GM18505 (cell line): ENCODE results near the gene TBC1D22A.

ENCODE experiments used
- ATAC-seq: cut with Tn5 transposase; IDR thresholded peaks from one replicate; pipeline ENCODE4 v1.9.1; 2021; ENCODE audit not compliant: unreplicated experiment
- POLR2A ChIP-seq: IDR thresholded peaks from 4 replicates; pipeline ENCODE4 v1.6.1; 2011; ENCODE audit warnings: borderline replicate concordance; ENCODE audit not compliant: insufficient read depth, insufficient read length; ENCODE audit errors: extremely low read depth

The TBC1D22A gene

DNA sequence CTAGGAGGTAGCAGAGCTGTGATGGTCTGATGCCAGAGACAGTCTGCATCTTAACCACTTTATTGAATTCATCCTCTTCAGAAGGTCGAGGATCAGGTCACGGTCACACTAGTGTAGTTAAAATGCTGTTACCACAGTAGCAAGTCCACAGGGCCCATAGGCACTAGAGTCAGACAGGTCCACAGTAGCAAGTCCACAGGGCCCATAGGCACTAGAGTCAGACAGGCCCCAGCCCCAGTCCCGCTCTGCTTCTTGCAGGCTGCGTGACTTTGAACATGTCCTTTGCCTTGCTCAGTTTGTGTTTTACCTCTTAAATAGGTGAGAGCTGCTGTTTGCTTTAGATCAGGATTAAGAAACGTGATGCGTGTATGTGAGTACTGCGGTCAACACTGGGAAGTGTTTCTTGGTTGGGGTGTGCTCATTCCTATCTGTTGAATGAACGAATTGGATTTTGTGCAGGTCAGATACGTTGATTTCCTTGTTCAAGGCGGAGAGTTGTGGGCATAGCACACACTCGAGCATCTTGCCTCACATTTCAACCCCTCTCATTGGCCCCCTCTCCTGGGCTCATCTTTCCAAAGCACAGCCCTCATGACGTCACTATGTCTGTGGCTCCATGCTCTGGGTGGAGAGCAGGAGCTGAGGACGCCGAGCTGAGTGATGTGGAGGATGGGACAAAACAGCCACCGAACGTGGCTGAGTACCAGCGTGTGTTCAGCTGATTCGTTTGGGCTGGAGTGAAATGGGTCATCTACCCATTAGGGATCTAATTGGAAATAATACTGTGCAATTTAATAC lies 191.7 kb downstream of the TBC1D22A start:
- no peak for TF ChIP-seq POLR2A
- no peak for ATAC-seq

DNA sequence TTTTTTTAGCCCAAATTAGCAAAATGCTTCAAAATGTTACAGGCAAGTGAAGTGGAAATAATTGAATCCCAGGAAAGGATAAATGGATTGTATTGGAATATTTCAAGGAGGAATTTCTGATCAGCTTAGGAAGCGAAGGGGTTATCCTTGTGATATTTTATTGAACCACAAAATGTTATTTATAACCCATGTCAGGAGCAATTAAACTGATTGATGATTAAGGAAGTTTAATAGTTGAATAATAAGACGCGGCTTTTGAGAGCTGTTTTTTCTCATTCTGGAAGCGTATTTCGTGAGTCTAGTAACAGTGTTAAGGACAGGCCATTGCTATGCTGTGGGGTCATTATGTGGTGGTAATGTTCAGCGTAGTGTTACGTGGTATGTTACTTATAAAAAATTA lies 192.3 kb downstream of the TBC1D22A start:
- ATAC-seq: no peak
- TF ChIP-seq POLR2A: no peak

DNA sequence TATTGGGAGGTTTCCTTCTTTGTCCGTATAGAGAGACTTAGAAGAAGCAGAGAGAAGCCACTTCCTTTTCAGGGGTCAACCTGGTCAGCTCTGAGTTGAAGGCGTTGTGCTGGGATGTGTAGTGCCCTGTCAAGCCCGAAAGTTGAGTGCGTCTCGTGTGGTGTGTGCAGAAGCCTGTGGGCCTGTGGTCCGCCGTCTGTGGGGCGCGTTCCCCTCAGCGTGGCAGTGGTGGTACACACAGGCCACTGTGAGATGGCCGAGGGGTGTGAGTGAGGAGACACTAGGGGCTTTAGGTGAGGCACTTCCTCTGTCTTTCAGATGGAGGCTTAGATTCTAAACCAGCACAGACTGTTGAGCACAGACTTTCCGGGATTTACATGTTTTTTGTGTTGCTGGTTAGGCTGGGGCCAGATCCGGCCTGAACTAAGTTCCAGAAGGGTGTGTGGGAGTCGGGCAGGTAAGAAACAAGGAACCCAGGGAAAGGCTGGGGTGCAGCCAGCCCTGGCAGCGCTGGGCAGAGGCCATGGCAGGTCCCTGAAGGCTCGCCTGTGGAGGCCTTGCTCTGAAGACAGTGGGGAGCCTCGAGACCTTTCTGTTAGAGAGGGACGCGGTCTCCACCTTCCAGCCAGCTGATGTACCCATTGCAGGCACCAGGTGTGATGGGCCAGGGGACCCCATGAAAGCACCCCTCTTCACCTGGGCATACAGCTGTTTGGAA lies 194.2 kb downstream of the TBC1D22A start:
- no peak for TF ChIP-seq POLR2A
- ATAC-seq: no peak

DNA sequence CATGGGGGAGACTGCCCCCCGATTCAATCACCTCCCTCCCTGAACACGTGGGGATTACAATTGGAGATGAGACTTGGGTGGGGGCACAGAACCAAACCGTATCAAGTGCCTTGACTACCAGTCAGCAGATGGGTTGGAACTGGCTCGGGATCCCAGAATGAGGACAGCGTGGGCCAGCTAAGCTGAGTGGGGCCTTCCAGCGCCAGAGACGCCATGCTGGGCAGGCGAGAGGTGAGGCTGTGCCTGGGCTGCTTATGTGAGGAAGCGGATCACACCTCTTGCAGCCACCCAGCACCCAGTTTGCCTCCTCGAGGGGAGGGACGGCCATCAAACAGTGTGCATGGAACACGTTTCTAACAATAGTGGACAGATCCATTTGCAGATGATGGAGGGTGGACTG lies 195.1 kb downstream of the TBC1D22A start:
- no peak for TF ChIP-seq POLR2A
- ATAC-seq: no peak

DNA sequence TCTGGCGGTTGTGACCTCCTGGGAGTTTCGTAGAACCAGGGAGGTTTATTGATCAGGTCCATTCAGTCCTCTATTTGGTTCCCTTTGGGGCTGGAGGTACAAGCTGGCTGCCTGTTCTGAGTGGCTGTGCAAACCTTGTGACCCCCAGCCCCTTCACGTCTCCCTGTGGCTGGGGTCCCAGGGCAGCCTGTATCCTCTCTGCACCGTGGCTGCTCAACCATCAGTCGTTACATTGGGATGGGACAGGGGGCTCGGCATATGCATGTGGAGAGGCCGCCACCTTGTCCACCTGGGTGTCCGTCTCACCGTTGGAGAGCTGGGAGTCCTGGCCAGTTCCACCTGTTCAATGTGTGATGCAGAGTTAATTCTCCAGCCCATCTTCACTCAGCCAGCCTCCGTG lies 195.7 kb downstream of the TBC1D22A start:
- TF ChIP-seq POLR2A: no peak
- no peak for ATAC-seq

DNA sequence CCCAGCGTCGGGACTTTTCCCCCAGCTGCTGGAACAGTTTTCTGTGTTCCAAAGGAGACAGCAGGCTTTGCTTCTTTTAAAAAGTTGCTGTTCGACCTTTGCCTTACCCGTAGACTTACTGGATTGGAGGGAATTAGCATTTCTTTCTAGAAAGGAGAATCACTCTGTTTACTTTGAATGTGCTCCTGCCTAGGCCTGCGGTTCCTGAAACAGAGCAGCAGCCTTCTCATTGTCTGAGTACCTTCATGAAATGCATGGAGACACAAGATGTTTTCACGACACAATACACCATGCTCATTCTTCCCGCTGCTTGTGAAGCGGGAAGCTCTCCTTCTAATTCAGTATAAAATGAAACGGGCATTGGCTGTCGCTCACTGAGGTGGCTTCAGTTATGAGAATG lies 196.2 kb downstream of the TBC1D22A start:
- no peak for ATAC-seq
- TF ChIP-seq POLR2A: no peak

DNA sequence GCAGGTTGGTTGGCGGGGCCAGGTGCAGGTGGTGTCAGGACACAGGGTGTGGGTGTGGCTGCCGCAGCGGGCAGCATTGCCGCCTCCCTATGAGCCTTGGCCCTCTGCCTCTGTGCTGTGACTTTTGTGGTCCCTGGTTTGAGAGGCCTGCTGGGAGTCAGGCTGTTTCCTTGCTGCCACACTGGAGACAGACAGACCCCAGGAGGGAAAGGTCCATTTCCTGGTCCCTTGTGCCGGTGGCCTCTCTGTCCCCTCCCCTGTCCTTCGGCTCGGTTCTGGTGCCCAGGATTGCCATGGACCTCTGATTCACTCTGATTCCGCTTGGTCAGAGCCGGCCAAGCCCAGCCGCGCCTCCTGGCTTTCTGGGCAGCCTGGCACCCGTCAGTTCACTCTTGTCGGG lies 196.9 kb downstream of the TBC1D22A start:
- ATAC-seq: no peak
- TF ChIP-seq POLR2A: no peak

DNA sequence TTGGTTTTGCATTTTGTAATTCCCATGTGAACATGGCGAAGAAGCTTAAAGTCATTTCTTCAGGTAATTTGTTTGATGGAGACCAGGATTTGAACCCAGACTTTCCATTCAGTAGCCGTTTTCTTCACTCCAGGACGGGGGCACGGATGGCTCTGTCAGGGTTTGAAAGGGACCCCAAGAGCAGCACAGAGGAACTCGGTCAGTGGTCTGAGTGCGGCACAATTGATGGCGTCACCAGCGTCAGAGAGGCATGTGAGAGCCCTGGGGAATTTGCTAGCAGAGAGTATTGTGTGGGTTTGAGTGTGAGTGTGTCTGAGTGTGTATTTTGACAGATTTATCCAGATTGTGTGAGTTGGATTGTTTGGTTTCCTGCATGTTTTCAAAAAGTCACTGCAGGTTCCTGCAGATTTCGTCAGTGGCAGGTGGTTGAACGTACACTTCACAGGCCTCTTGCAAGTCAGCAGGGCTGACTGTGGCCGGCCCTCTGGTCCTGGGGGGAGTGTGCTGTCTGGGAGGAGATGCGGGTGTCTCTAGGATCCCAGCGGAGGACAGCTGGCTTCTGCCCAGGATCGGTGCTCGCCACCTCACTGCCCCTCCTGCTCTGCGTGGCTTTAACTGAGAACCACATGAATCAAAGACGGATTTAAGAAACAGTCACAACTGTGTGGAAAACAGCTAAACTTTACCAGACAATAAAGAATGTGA lies 199.3 kb downstream of the TBC1D22A start:
- no peak for ATAC-seq
- TF ChIP-seq POLR2A: no peak

DNA sequence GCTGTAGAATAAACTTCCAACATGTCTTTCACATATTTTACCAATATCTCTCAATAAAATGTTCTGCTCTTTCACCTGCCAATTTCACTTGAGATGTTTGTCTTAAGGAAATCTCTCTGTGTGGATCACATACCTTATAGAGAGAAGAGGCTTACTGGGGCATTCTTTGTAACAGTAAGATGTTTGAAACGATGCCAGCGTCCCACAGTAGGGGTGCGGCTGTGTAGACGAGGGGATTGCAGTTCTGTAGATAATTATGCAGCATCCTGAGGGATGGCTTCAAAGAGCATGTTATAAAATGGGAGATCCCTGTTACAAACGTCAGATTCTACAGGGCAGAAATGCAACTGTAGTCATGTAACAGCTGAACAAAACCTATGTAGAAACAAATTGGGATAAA lies 200.0 kb downstream of the TBC1D22A start:
- TF ChIP-seq POLR2A: no peak
- ATAC-seq: no peak

DNA sequence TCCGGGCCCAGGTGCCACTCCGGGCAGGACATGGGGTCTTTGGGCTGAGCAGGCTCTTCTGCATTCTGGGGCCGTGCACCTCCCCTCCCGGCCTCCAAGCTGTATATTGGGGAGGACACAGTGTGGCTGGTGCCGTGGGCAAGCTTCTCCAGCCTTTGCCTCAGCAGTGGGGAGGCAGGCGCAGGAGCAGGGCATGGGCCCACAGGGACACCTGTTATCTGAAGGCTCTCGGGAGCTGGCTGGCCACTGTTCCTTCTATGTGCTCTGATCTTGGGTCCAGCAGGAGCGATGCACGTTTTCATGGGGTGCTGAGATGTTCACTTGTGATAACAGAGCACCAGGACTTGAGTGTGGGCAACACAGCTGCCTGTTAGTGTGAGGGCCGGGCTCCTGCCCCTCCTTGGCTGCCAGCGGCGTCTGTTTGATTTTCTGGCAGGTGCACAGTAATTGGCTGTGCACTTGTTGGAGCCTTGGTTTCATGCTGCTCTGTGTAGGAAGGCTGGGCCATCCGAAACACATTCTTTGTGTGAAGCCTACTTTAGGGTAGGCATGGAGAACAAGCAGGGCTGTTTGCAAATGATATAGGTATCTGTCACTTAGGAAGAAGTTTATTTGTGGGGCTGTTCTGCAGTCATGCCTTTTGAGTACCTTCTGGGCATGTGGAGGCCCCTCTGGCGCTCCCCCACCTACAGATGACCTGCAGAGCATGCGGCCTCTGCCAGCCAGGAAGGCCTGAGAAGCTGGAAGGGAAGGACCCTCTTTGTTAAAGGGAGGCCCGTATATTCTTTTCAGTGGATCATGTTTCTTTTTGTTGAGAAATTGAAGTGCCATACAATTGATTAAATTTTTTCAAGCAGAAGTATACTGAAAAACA lies 201.5 kb downstream of the TBC1D22A start:
- TF ChIP-seq POLR2A: no peak
- no peak for ATAC-seq

DNA sequence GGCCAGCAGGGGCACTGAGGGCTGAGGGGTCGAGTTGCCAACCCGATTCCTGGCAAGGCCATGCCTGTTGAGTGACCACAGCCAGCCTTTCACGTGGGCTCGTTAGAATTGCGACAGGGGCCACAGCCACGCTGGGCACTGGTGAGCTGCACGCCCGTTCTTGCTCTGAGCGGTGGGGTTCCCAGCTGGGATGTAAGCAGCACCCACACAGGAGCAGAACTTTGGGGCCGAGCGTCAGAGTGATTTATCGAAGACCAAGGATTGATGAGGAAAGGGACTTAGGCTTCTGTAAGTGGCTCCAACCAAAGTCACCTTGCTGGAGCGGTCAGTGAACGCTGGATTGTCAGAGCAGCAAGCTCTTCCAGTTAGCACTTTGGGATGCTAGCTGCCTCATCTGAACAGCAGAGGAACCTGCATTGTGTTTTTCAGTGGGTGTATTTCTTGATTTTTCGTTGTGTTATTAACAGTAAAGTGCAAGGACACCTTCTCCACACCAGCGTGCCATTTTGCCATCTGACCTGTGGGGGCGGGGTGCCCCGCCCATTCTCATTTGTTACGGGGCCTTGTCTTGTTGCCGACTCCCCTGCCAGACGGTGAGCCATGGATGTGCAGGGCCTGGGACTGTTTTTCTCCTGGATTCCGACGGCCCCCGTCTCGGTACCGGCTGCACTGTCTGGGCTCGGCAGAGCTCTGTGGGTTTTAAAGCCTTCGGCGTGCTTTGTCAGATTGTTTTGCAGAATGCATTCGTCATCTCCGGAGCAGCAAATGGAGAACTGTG lies 202.5 kb downstream of the TBC1D22A start:
- no peak for TF ChIP-seq POLR2A
- ATAC-seq: no peak
